Left ventricle myocardium inferior (tissue), 1 donor: ENCODE data around the gene MRFAP1. TPM values are rescaled to one million over a fixed set of nuclear protein-coding genes. Genes with fewer than 3 reads are reported as not detected.

Experiments
- DNase-seq: peaks from one replicate; pipeline ENCODE4 v3.0.0-alpha.2; 2020
- H3K27ac ChIP-seq: fragments of 200-600 bp; replicated peaks from 2 replicates; pipeline ENCODE4 v1.8.0; 2021
- H3K27me3 ChIP-seq: fragments of 200-600 bp; 2 replicates; pipeline ENCODE4 v1.8.0; 2021; ENCODE audit warnings: low read depth
- H3K36me3 ChIP-seq: fragments of 200-600 bp; 2 replicates; pipeline ENCODE4 v1.8.0; 2021
- H3K4me1 ChIP-seq: fragments of 200-600 bp; 2 replicates; pipeline ENCODE4 v1.8.0; 2021
- H3K4me3 ChIP-seq: fragments of 200-600 bp; 2 replicates; pipeline ENCODE4 v1.8.0; 2021; ENCODE audit warnings: mild to moderate bottlenecking, moderate library complexity
- H3K9me3 ChIP-seq: fragments of 200-600 bp; replicated peaks from 2 replicates; pipeline ENCODE4 v1.8.0; 2021
- intact Hi-C: fragments of 100-400 bp; cut with micrococcal nuclease; formaldehyde crosslinking; loops from one replicate; pipeline ENCODE4 v1.11.0; 2022
- total RNA-seq: library from RNA; stranded (reverse); fragmentation: NEBNext Ultra II Directional; extraction: Animal tissue kit (Norgen Biotek cat#: 25700); gene quantifications from one replicate; pipeline ENCODE4 v1.2.1, GENCODE V29; 2021
- TF ChIP-seq, protein P1 (sequence below): fragments of 200-600 bp; IDR thresholded peaks from 2 replicates; pipeline ENCODE4 v1.8.0; 2021; ENCODE audit warnings: antibody characterized with exemption, mild to moderate bottlenecking, borderline replicate concordance
- donor health status: DM: no; HTN: yes; CAD: no; lungs with severe emphysema.

Gene MRFAP1
- total RNA-seq, 1 donor from 2014 or later: 223 TPM

DNA sequence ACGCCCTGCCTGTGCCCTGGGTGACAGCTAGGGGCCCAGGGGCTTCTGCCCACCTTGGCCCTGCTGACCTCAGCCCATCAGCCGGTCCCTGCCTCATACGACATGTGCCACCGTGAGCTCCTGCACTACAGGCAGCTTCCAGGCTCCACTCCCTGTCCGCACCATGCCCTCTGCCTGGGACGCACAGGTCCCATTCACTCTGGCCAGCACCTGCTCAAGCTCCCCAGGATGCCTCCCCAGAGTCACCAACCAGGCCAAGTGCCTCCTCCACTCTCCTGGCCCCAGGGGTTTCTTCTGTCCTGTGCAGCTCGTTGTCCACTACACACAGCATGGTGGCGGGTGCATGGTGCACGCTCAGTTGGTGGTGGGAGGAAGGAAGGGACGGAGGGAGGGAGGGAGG is 20.2 kb upstream of the MRFAP1 start:
- no peak overlapping the region for H3K27ac ChIP-seq
- no peak for DNase-seq
- no peaks in the 10 kb centered on the region for H3K9me3 ChIP-seq
- no peak overlapping the region for H3K4me3 ChIP-seq
- H3K4me1 ChIP-seq: no peaks in the 10 kb centered on the region
- intact Hi-C loops: no loop called here
- H3K27me3 ChIP-seq: no peaks in the 10 kb centered on the region
- TF ChIP-seq, protein P1, sequence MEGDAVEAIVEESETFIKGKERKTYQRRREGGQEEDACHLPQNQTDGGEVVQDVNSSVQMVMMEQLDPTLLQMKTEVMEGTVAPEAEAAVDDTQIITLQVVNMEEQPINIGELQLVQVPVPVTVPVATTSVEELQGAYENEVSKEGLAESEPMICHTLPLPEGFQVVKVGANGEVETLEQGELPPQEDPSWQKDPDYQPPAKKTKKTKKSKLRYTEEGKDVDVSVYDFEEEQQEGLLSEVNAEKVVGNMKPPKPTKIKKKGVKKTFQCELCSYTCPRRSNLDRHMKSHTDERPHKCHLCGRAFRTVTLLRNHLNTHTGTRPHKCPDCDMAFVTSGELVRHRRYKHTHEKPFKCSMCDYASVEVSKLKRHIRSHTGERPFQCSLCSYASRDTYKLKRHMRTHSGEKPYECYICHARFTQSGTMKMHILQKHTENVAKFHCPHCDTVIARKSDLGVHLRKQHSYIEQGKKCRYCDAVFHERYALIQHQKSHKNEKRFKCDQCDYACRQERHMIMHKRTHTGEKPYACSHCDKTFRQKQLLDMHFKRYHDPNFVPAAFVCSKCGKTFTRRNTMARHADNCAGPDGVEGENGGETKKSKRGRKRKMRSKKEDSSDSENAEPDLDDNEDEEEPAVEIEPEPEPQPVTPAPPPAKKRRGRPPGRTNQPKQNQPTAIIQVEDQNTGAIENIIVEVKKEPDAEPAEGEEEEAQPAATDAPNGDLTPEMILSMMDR: no peak
- peaks cover 44% of the 10 kb centered on the region for H3K36me3 ChIP-seq

DNA sequence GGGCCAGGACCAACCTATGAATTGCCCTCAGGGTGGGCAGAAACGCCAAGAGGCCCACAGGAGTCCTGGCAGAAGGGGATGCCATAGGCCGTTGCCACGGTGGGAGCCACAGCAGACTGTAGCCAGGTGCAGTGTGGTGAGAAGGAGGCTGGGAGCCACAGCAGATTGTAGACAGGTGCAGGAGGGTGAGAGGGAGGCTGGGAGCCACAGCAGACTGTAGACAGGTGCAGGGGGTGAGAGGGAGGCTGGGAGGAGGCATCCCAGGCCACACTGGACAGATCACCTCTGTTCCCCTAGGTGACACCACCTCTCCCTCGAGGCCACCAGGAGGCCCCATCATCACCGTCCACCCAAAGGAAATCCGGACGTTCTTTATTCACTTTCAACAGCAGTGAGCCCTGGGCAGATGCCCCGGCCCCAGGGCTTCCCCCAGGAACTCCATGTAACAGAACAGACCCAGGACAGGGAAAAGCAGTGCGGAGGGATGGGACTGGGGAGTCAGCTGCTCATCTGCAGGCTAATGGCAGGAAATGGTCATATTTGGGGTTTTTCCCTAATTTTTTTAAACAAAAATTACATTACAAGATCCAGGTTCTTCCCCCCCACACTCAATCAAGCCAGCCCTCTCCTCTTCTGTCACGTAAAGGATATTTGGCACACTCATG is 19.5 kb upstream of the MRFAP1 start:
- H3K4me3 ChIP-seq: no peak overlapping the region
- no peaks in the 10 kb centered on the region for H3K4me1 ChIP-seq
- H3K27me3 ChIP-seq: no peaks in the 10 kb centered on the region
- no peaks in the 10 kb centered on the region for H3K9me3 ChIP-seq
- DNase-seq: no peak
- intact Hi-C loops: no loop called here
- TF ChIP-seq, protein P1: no peak
- H3K36me3 ChIP-seq: peaks cover 37% of the 10 kb centered on the region
- no peak overlapping the region for H3K27ac ChIP-seq

DNA sequence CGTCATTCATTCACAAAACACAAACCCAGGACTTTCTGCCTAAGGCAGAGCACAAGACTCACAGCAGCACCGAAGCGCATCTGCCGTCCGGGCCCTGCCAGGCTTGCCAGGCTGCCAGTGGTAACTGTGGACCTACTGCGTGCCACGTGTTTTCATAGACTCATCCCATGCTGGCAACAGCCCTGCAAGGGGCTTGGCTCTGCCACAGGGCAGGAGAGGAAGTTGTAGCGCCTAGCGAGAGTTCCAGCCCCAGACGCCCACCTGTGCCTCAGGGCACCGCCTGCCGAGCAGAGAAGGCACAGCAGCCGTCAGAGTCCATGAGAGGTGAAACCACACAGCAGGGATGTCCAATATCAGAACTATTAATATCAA is 18.9 kb upstream of the MRFAP1 start:
- H3K4me3 ChIP-seq: no peak overlapping the region
- no peak for DNase-seq
- H3K4me1 ChIP-seq: no peaks in the 10 kb centered on the region
- peaks cover 32% of the 10 kb centered on the region for H3K36me3 ChIP-seq
- no peak overlapping the region for H3K27ac ChIP-seq
- TF ChIP-seq, protein P1: no peak
- intact Hi-C loops: no loop called here
- no peaks in the 10 kb centered on the region for H3K9me3 ChIP-seq
- H3K27me3 ChIP-seq: no peaks in the 10 kb centered on the region

DNA sequence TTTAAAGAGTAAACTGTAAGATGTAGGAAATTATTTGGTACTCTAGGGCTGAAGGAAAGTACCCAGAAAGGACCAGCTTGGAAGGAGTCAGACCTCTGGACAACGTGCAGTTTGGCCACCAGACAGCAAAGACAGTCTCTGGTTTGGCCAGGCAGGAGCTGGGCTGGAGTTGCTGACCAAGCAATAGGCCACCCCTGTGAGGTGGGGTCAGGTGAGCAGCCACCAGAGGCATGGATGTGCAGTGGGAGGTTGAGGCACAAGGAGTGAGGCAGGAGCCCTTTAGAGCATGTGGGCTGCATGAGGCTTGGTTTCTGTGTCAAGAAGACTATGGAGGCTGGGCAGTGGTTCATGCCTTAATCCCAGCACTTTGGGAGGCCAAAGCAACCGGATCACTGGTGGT is 17.7 kb upstream of the MRFAP1 start:
- Histone ChIP-seq H3K27me3 (no peaks in the 10 kb centered on the region), H3K4me1 (no peaks in the 10 kb centered on the region), H3K4me3 (no peak overlapping the region), H3K9me3 (no peaks in the 10 kb centered on the region), H3K27ac (no peak overlapping the region), H3K36me3 (peaks cover 24% of the 10 kb centered on the region)
- intact Hi-C loops: no loop called here
- TF ChIP-seq, protein P1: no peak
- DNase-seq: no peak

DNA sequence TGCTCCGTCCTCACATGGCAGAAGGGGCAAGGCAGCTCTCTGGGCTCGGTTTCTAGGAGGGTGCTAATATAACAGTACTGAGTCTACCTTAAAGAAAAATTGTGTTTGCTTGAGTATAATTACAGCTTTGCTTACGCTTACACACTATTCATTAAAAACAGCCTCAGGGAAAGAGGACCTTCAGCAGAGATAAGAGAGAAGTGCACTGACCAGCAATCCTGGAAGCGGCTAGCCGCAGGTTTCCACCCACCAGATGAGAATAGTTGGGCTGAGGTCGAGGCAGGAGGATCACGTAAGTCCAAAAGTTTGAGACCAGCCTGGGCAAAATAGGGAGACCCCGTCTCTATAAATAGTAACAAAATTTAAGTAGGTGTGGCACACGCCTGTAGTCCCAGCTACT is 15.2 kb upstream of the MRFAP1 start:
- H3K36me3 ChIP-seq: peaks cover 1% of the 10 kb centered on the region
- H3K27ac ChIP-seq: no peak overlapping the region
- H3K27me3 ChIP-seq: no peaks in the 10 kb centered on the region
- intact Hi-C loops: no loop called here
- H3K9me3 ChIP-seq: no peaks in the 10 kb centered on the region
- DNase-seq: no peak
- H3K4me1 ChIP-seq: no peaks in the 10 kb centered on the region
- no peak overlapping the region for H3K4me3 ChIP-seq
- TF ChIP-seq, protein P1: no peak
